HepG2 (cell line): ENCODE data around the gene PHF23. TPM values are rescaled to one million over a fixed set of nuclear protein-coding genes. Genes with fewer than 3 reads are reported as not detected.

Experiments used
- AKNA ChIP-seq: sonication (generic); formaldehyde crosslinking; IDR thresholded peaks from 2 replicates; pipeline ENCODE4 v1.4.0; 2020; ENCODE audit warnings: missing genetic modification reagents, borderline replicate concordance
- EEA1 ChIP-seq: sonication (generic); formaldehyde crosslinking; IDR thresholded peaks from 2 replicates; pipeline ENCODE4 v1.5.1; 2020; ENCODE audit warnings: mild to moderate bottlenecking, missing genetic modification reagents, borderline replicate concordance
- GTF2F1 ChIP-seq: fragments of 150-350 bp; IDR thresholded peaks from 2 replicates; pipeline ENCODE4 v1.6.1; 2014; ENCODE audit warnings: low read length
- JUN ChIP-seq: sonication (generic); formaldehyde crosslinking; IDR thresholded peaks from 2 replicates; pipeline ENCODE4 v1.4.0; 2020; ENCODE audit warnings: mild to moderate bottlenecking, missing genetic modification reagents
- KDM1A ChIP-seq: IDR thresholded peaks from 2 replicates; pipeline ENCODE4 v1.6.1; 2016; ENCODE audit warnings: missing compliant biosample characterization
- NR2F6 ChIP-seq, 2 experiments: IDR thresholded peaks; 2 replicates each; pipeline ENCODE4 v1.6.1; 2016; ENCODE audit warnings: antibody characterized with exemption in 1 of 2, mild to moderate bottlenecking in 1 of 2
- PCBP1 ChIP-seq: fragments of 200-400 bp; formaldehyde crosslinking; IDR thresholded peaks from 2 replicates; pipeline ENCODE4 v1.6.1; 2017; ENCODE audit warnings: mild to moderate bottlenecking, low read depth, low read length, borderline replicate concordance
- PLRG1 ChIP-seq: fragments of 450-650 bp; conservative IDR thresholded peaks from 2 replicates; pipeline ENCODE4 v1.6.1; 2016
- RFX5 ChIP-seq: IDR thresholded peaks from 2 replicates; pipeline ENCODE4 v1.6.1; 2011; ENCODE audit warnings: low read depth, low read length, improper control_type of control experiment
- SOX6 ChIP-seq, 2 experiments: fragments of 450-650 bp in 1 of 2; sonication (generic) in 1 of 2; formaldehyde crosslinking in 1 of 2; IDR thresholded peaks; 2 replicates each; pipeline versions ENCODE4 v1.4.0 to v1.6.1; 2017 to 2020; ENCODE audit warnings: antibody characterized with exemption in 1 of 2, mild to moderate bottlenecking in 1 of 2, missing genetic modification reagents in 1 of 2
- SRY ChIP-seq: sonication (generic); formaldehyde crosslinking; IDR thresholded peaks from 2 replicates; pipeline ENCODE4 v1.8.0; 2022; ENCODE audit warnings: mild to moderate bottlenecking, missing genetic modification reagents
- TEF ChIP-seq: sonication (generic); formaldehyde crosslinking; IDR thresholded peaks from 2 replicates; pipeline ENCODE4 v1.5.0; 2020; ENCODE audit warnings: missing genetic modification reagents
- ZBTB14 ChIP-seq: sonication (generic); formaldehyde crosslinking; IDR thresholded peaks from 2 replicates; pipeline ENCODE4 v1.4.0; 2020; ENCODE audit warnings: missing genetic modification reagents
- ZFP82 ChIP-seq: sonication (generic); formaldehyde crosslinking; IDR thresholded peaks from 2 replicates; pipeline ENCODE4 v1.5.1; 2020; ENCODE audit warnings: mild to moderate bottlenecking, missing genetic modification reagents, borderline replicate concordance
- ZNF580 ChIP-seq: IDR thresholded peaks from 2 replicates; pipeline ENCODE4 v1.6.1; 2016; ENCODE audit warnings: low read depth, borderline replicate concordance
- ZNF775 ChIP-seq: sonication (generic); formaldehyde crosslinking; IDR thresholded peaks from 2 replicates; pipeline ENCODE4 v1.4.0; 2020; ENCODE audit warnings: missing genetic modification reagents, mild to moderate bottlenecking, moderate library complexity, borderline replicate concordance
- ZSCAN25 ChIP-seq: sonication (generic); formaldehyde crosslinking; IDR thresholded peaks from 2 replicates; pipeline ENCODE4 v1.8.0; 2022; ENCODE audit warnings: mild to moderate bottlenecking, missing genetic modification reagents
- polyA plus RNA-seq, 8 experiments: library from polyadenylated mRNA; depleted of rRNA in 3 of 8; stranded (reverse) in 7 of 8; unstranded in 1 of 8; fragments of >200 nt; fragmentation: Illumina TruSeq in 4 of 8; extraction: Trizol in 4 of 8; gene quantifications; 2 replicates each; pipeline versions ENCODE4 v1.2.1 to v1.2.3, GENCODE V29; 2011 to 2016; ENCODE audit warnings: low read depth in 4 of 8, missing spikeins in 1 of 8, mixed read lengths in 1 of 8; ENCODE audit not compliant: insufficient read depth in 1 of 8
- total RNA-seq, 5 experiments: library from RNA; depleted of rRNA; stranded (reverse); fragments of >200 nt; fragmentation: Illumina TruSeq; extraction: Trizol; gene quantifications; 2 replicates each; pipeline ENCODE4 v1.2.3, GENCODE V29; 2016; ENCODE audit warnings: low read depth in 1 of 5
- TF ChIP-seq, protein P1 (sequence below): sonication (generic); formaldehyde crosslinking; IDR thresholded peaks from 2 replicates; pipeline ENCODE4 v1.5.1; 2020; ENCODE audit warnings: mild to moderate bottlenecking, missing genetic modification reagents, borderline replicate concordance

PHF23 gene
- total and polyA plus RNA-seq, 2 of the 13 experiments (the other 11 are each of a cell fraction or from before 2014, with no cell fraction given): 27.6 to 33.2 TPM

GRCh38 chr17:7186241-7186640 is 53.0 kb downstream of the PHF23 start (continued):
- no peak for TF ChIP-seq ZFP82
- TF ChIP-seq TEF (CRISPR knock-in tag): no peak
- TF ChIP-seq ZBTB14 (CRISPR knock-in tag): no peak
- no peak for TF ChIP-seq SOX6 (IDR thresholded peaks at IDR 0.05)
- TF ChIP-seq SOX6 (CRISPR knock-in tag; IDR thresholded peaks at IDR 0.05): 0 out of 2 replicates have a peak, but pooled peaks have one; percentile 18
- TF ChIP-seq ZNF580 (CRISPR knock-in tag): 0 out of 2 replicates have a peak, but pooled peaks have one; percentile 35
- TF ChIP-seq PLRG1: no peak
- no peak for TF ChIP-seq NR2F6 (IDR thresholded peaks at IDR 0.05)
- TF ChIP-seq NR2F6 (CRISPR knock-in tag; IDR thresholded peaks at IDR 0.05): no peak
- no peak for TF ChIP-seq ZNF775 (CRISPR knock-in tag)
- no peak for TF ChIP-seq RFX5
- TF ChIP-seq GTF2F1: no peak
- no peak for TF ChIP-seq PCBP1
- TF ChIP-seq JUN (CRISPR knock-in tag): no peak
- TF ChIP-seq ZSCAN25: no peak
- no peak for TF ChIP-seq AKNA (CRISPR knock-in tag)
- TF ChIP-seq, protein P1, sequence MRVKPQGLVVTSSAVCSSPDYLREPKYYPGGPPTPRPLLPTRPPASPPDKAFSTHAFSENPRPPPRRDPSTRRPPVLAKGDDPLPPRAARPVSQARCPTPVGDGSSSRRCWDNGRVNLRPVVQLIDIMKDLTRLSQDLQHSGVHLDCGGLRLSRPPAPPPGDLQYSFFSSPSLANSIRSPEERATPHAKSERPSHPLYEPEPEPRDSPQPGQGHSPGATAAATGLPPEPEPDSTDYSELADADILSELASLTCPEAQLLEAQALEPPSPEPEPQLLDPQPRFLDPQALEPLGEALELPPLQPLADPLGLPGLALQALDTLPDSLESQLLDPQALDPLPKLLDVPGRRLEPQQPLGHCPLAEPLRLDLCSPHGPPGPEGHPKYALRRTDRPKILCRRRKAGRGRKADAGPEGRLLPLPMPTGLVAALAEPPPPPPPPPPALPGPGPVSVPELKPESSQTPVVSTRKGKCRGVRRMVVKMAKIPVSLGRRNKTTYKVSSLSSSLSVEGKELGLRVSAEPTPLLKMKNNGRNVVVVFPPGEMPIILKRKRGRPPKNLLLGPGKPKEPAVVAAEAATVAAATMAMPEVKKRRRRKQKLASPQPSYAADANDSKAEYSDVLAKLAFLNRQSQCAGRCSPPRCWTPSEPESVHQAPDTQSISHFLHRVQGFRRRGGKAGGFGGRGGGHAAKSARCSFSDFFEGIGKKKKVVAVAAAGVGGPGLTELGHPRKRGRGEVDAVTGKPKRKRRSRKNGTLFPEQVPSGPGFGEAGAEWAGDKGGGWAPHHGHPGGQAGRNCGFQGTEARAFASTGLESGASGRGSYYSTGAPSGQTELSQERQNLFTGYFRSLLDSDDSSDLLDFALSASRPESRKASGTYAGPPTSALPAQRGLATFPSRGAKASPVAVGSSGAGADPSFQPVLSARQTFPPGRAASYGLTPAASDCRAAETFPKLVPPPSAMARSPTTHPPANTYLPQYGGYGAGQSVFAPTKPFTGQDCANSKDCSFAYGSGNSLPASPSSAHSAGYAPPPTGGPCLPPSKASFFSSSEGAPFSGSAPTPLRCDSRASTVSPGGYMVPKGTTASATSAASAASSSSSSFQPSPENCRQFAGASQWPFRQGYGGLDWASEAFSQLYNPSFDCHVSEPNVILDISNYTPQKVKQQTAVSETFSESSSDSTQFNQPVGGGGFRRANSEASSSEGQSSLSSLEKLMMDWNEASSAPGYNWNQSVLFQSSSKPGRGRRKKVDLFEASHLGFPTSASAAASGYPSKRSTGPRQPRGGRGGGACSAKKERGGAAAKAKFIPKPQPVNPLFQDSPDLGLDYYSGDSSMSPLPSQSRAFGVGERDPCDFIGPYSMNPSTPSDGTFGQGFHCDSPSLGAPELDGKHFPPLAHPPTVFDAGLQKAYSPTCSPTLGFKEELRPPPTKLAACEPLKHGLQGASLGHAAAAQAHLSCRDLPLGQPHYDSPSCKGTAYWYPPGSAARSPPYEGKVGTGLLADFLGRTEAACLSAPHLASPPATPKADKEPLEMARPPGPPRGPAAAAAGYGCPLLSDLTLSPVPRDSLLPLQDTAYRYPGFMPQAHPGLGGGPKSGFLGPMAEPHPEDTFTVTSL: no peak
- no peak for TF ChIP-seq SRY (CRISPR knock-in tag)
- TF ChIP-seq EEA1 (CRISPR knock-in tag): no peak
- TF ChIP-seq KDM1A: peak; percentile 89
